Raji (cell line): ENCODE results near the gene MRPL24.

Experiments
- POLR2A ChIP-seq: IDR thresholded peaks from 2 replicates; pipeline ENCODE4 v1.6.1; 2011; ENCODE audit warnings: low read depth, low read length, control low read depth; ENCODE audit not compliant: insufficient read depth

Gene MRPL24

GRCh38 chr1:156738407-156738806 lies 2.5 kb downstream of the MRPL24 start:
- TF ChIP-seq POLR2A = no peak

GRCh38 chr1:156733989-156734584 lies 6.8 kb downstream of the MRPL24 start:
- no peak for TF ChIP-seq POLR2A

- peak; percentile 67 for TF ChIP-seq POLR2A
Measured at GRCh38 chr1:156728599-156729462, 12.1 kb downstream of the MRPL24 start, which contains the start of gene ISG20L2. Gene ISG20L2 (minus strand): TSS chr1:156728766. CDS start chr1:156727652, 1,114 bp downstream.

- TF ChIP-seq POLR2A = peak; percentile 88
Measured at GRCh38 chr1:156727926-156728598, 12.8 kb downstream of the MRPL24 start, which contains the start of gene METTL25B. Gene METTL25B (plus strand): TSS chr1:156728469. CDS start chr1:156729105, 636 bp downstream.

GRCh38 chr1:156727492-156727891 lies 13.4 kb downstream of the MRPL24 start:
- TF ChIP-seq POLR2A = no peak

GRCh38 chr1:156726549-156727226 lies 14.2 kb downstream of the MRPL24 start:
- TF ChIP-seq POLR2A = no peak

DNA sequence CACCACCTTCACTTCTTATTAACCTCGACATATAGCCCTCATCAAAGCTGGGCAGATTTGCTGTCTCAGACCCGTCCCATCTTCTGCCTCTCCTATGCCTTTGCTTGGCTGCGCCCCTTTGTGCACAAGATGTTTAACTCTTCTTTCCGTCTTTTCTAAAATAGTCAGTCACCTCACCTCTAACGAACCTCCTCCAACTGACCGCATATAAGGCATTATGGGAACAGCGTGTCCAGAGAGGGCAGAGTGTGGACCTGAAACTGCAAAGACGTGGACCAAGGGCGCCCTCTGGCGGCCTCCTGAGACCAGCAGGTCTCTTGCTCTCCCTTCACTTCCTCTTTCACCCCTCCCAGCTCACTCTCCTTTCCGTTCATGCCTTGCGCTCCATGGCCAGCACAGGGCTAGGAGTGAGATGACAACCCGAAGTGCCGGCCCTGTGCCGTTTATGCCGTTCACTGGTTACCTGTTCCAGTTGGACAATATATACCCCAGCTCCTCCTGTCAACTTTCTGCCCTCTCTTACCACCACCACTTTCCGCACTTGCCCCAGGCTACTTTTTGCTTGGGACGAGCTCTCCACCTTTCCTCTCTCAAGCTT lies 15.1 kb downstream of the MRPL24 start:
- no peak; the same call in 1 of the 2 replicates for TF ChIP-seq POLR2A

DNA sequence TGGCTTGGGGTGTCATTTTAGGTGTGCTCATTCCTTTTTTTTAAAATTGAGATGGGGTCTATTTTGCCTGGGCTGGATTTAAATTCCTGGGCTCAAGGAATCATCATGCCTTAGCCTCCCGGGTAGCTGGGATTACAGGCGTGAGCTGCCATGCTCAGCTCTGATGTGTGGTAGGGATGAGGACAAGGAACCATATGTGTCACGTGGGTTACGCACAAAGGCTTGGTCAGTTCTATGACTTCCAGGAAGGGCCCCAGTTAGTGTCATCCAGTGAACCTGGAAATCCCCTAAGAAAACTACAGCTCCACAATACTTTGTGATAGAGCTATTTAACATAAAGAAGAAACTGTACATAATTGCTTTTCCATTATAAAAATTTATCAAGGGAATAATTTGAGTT lies 19.4 kb downstream of the MRPL24 start:
- TF ChIP-seq POLR2A = no peak

- TF ChIP-seq POLR2A = no peak
Measured at GRCh38 chr1:156721131-156721530, 19.8 kb downstream of the MRPL24 start.

- TF ChIP-seq POLR2A = no peak
Measured at GRCh38 chr1:156717351-156717750, 23.5 kb downstream of the MRPL24 start.

DNA sequence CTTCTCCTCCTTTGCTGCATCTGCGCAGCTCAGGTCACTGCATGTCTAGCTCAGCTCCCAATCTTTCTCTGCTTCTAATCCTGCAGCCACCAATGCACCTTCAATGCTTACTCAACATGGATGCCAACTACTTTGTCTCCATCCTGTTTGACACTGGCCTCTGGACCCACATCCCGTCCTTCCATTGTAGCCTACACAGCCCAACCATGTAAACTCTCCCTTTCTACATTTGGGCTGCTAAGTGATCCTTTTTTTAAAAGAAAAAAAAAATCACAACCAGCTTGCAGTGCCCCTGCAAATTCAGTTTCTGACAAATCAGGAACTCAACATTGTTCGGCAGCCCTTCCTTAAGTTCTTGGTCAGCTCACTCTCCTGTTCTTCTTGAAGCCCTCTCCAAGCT lies 26.1 kb downstream of the MRPL24 start:
- TF ChIP-seq POLR2A = no peak

- no peak for TF ChIP-seq POLR2A
Measured at GRCh38 chr1:156712626-156713025, 28.3 kb downstream of the MRPL24 start.

- no peak for TF ChIP-seq POLR2A
Measured at GRCh38 chr1:156711011-156711817, 29.7 kb downstream of the MRPL24 start.

- TF ChIP-seq POLR2A = no peak
Measured at GRCh38 chr1:156709757-156710489, 31.0 kb downstream of the MRPL24 start.

- no peak for TF ChIP-seq POLR2A
Measured at GRCh38 chr1:156709031-156709430, 31.9 kb downstream of the MRPL24 start.
